Stimulated activated CD4-positive, alpha-beta T cell treated with anti-CD3 and anti-CD28 coated beads, Interleukin-15, amount 100 ng/mL, for 48 hours (primary cell): Measurements from ENCODE around the gene OR2AE1.

ENCODE experiments used
- DNase-seq, 2 donors: peaks; one replicate each; pipeline ENCODE4 v3.0.0-alpha.2; 2020; ENCODE audit warnings: low read depth in 2 of 2

Gene OR2AE1

GRCh38 chr7:99860281-99861127, 16.3 kb downstream of the OR2AE1 start:
- no peak for DNase-seq

GRCh38 chr7:99855236-99855635, 21.6 kb downstream of the OR2AE1 start:
- no peak for DNase-seq

GRCh38 chr7:99848420-99849216, 28.2 kb downstream of the OR2AE1 start:
- DNase-seq: no peak

GRCh38 chr7:99844328-99844727, 32.5 kb downstream of the OR2AE1 start:
- no peak for DNase-seq

- DNase-seq: no peak
Observed at GRCh38 chr7:99843808-99844207, 33.0 kb downstream of the OR2AE1 start.

- no peak for DNase-seq
Observed at GRCh38 chr7:99842926-99843325, 33.9 kb downstream of the OR2AE1 start.

- DNase-seq: no peak
Observed at GRCh38 chr7:99840136-99840869, 36.5 kb downstream of the OR2AE1 start.

- DNase-seq: no peak
Observed at GRCh38 chr7:99839287-99840021, 37.4 kb downstream of the OR2AE1 start.

GRCh38 chr7:99837649-99838361, 39.0 kb downstream of the OR2AE1 start:
- no peak for DNase-seq

GRCh38 chr7:99835189-99835588, 41.6 kb downstream of the OR2AE1 start:
- no peak for DNase-seq

GRCh38 chr7:99834382-99834781, 42.5 kb downstream of the OR2AE1 start:
- DNase-seq: no peak

GRCh38 chr7:99833289-99833877, 43.5 kb downstream of the OR2AE1 start:
- no peak for DNase-seq

GRCh38 chr7:99831595-99831994, 45.2 kb downstream of the OR2AE1 start:
- DNase-seq: no peak

GRCh38 chr7:99829524-99830160, 47.2 kb downstream of the OR2AE1 start:
- DNase-seq: no peak

- no peak for DNase-seq
Observed at GRCh38 chr7:99828811-99829210, 48.0 kb downstream of the OR2AE1 start.

- DNase-seq: no peak
Observed at GRCh38 chr7:99827040-99827778, 49.6 kb downstream of the OR2AE1 start.
